Astrocyte (in vitro differentiated cells and primary cell): Measurements from ENCODE around the gene VCAM1.

Source experiments
- EZH2 ChIP-seq: IDR thresholded peaks from 2 replicates; pipeline ENCODE4 v1.6.1; 2012; ENCODE audit warnings: mild to moderate bottlenecking, low read length, inconsistent platforms; ENCODE audit not compliant: insufficient read depth
- TF ChIP-seq, protein P1 (sequence below): IDR thresholded peaks from 2 replicates; pipeline ENCODE4 v1.5.1; 2011; ENCODE audit warnings: low read depth, mild to moderate bottlenecking, inconsistent platforms, low read length, moderate library complexity; ENCODE audit not compliant: insufficient read depth

DNA sequence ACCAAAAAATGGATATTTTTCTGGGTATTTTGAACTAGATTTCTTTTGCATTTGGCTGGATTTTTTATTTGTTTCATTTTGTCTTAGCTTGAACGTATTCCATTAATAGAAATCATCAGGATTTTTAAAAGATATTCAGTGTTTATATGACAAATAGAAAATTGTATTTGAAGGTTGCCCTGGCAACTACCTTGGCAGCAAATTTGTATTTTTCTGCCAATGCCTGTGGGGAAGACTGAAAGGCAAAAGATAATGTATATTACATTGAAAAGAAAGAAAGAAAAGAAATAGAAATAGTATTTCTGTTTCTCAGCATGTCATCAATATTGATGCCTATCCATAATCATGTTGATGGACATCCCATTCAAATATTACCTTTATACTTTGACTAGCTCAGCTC lies 16.8 kb downstream of the VCAM1 start:
- no peak for TF ChIP-seq EZH2
- TF ChIP-seq, protein P1, sequence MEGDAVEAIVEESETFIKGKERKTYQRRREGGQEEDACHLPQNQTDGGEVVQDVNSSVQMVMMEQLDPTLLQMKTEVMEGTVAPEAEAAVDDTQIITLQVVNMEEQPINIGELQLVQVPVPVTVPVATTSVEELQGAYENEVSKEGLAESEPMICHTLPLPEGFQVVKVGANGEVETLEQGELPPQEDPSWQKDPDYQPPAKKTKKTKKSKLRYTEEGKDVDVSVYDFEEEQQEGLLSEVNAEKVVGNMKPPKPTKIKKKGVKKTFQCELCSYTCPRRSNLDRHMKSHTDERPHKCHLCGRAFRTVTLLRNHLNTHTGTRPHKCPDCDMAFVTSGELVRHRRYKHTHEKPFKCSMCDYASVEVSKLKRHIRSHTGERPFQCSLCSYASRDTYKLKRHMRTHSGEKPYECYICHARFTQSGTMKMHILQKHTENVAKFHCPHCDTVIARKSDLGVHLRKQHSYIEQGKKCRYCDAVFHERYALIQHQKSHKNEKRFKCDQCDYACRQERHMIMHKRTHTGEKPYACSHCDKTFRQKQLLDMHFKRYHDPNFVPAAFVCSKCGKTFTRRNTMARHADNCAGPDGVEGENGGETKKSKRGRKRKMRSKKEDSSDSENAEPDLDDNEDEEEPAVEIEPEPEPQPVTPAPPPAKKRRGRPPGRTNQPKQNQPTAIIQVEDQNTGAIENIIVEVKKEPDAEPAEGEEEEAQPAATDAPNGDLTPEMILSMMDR = no peak
